Uterus (tissue), 4 donors: ENCODE measurements around the gene CPSF4. TPM values are rescaled to one million over a fixed set of nuclear protein-coding genes. Genes with fewer than 3 reads are reported as not detected.

Experiments used
- DNase-seq, 2 donors: peaks; one replicate each; pipeline ENCODE4 v3.0.0-alpha.2; 2019 to 2020
- H3K27ac ChIP-seq, 2 donors: fragments of 200-600 bp; sonication (generic); 1 replicate in 1 of 2; 2 replicates in 1 of 2; pipeline ENCODE4 v1.5.1; 2016 to 2018
- H3K27me3 ChIP-seq, 2 donors: fragments of 200-600 bp; sonication (generic); one replicate each; pipeline ENCODE4 v1.5.1; 2018 to 2019; ENCODE audit warnings: control low read depth in 1 of 2
- H3K36me3 ChIP-seq, 2 donors: fragments of 200-600 bp; sonication (generic); one replicate each; pipeline ENCODE4 v1.5.1; 2019; ENCODE audit warnings: control low read depth in 1 of 2
- H3K4me1 ChIP-seq, 2 donors: fragments of 200-600 bp; sonication (generic); one replicate each; pipeline ENCODE4 v1.5.1; 2018 to 2019; ENCODE audit warnings: control low read depth in 1 of 2
- H3K4me3 ChIP-seq, 2 donors: fragments of 200-600 bp; sonication (generic); 1 replicate in 1 of 2; 2 replicates in 1 of 2; pipeline ENCODE4 v1.5.1; 2018 to 2019; ENCODE audit warnings: mild to moderate bottlenecking in 1 of 2
- H3K9me3 ChIP-seq, 2 donors: fragments of 200-600 bp; sonication (generic); one replicate each; pipeline ENCODE4 v1.5.1; 2019; ENCODE audit warnings: control low read depth in 1 of 2
- POLR2A ChIP-seq, 2 donors: fragments of 450-650 bp; IDR thresholded peaks; one replicate each; pipeline ENCODE4 v1.6.1; 2016; ENCODE audit warnings: antibody characterized with exemption in 2 of 2, mild to moderate bottlenecking in 1 of 2, moderate library complexity in 1 of 2
- intact Hi-C: fragments of 100-400 bp; cut with DNase I; formaldehyde crosslinking; loops from one replicate; pipeline ENCODE4 v1.15.1; 2023; ENCODE audit warnings: low total_unique reads
- total RNA-seq, 4 donors: library from RNA; depleted of rRNA in 3 of 4; stranded (reverse); fragments of >200 nt in 3 of 4; gene quantifications; one replicate each; pipeline versions ENCODE4 v1.1.0 to v1.2.4, GENCODE V29; 2014 to 2023
- TF ChIP-seq, protein P1 (sequence below), 4 experiments: fragments of 200-600 bp in 2 of 4; fragments of 450-650 bp in 2 of 4; sonication (generic) in 2 of 4; IDR thresholded peaks; one replicate each; pipeline ENCODE4 v1.5.1; 2016 to 2019; ENCODE audit warnings: antibody characterized with exemption in 4 of 4, mild to moderate bottlenecking in 2 of 4, moderate library complexity in 1 of 4
- donor health status: DM: yes; HTN: yes; CAD: no.

CPSF4 gene
- total RNA-seq, 4 donors from 2014 or later, result 23.8 to 67.9 (median 38.4) TPM

DNA sequence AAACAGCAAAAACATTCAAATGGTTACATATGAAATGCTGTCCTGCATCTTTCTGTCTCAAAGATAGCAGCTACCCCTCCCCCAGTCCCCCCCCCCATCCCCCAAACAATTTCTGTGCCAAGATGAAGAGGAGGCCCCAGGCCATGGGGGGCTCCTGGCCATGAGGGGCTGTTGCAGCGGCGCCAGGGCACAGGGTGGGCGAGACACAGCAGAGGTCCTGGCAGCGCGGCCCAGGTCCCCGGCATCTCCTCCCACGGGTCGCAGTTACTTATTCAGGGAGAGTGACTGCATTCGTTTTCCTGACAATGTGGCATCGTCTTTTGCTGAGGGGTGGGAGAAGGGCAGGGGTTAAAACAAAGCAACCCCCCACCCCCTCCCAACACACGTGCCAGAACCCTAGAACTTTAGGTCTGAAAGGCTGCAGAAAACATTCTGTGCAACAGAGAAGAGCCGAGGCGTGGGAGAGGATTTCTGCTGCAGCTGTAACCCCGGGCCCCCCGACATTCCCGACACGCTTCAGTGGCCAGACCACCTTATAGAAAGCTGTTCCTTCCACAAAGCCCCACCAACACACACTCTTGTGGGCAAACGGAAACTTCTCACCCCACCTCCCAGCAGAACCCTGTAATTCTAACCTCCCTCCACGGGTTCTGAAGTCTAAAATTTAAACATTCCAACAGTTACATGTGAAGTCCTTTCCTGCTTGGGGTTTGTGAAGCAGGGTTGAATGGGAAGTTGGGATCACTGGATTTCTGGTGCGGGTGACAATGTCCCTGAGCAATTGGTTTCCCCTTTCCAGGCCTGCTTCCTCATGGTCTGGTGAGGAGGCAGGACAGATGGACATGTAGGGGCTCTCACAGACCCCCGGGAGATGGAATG lies 42.1 kb upstream of the CPSF4 start:
- Histone ChIP-seq H3K4me3 (no peak overlapping the region), H3K27ac (no peak overlapping the region), H3K36me3 (no peaks in the 10 kb centered on the region), H3K4me1 (peaks cover 0 to 10% of the 10 kb centered on the region in 2 donors), H3K27me3 (no peaks in the 10 kb centered on the region), H3K9me3 (no peaks in the 10 kb centered on the region)
- TF ChIP-seq POLR2A (IDR thresholded peaks at IDR 0.05), result no peak
- TF ChIP-seq, protein P1, sequence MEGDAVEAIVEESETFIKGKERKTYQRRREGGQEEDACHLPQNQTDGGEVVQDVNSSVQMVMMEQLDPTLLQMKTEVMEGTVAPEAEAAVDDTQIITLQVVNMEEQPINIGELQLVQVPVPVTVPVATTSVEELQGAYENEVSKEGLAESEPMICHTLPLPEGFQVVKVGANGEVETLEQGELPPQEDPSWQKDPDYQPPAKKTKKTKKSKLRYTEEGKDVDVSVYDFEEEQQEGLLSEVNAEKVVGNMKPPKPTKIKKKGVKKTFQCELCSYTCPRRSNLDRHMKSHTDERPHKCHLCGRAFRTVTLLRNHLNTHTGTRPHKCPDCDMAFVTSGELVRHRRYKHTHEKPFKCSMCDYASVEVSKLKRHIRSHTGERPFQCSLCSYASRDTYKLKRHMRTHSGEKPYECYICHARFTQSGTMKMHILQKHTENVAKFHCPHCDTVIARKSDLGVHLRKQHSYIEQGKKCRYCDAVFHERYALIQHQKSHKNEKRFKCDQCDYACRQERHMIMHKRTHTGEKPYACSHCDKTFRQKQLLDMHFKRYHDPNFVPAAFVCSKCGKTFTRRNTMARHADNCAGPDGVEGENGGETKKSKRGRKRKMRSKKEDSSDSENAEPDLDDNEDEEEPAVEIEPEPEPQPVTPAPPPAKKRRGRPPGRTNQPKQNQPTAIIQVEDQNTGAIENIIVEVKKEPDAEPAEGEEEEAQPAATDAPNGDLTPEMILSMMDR (IDR thresholded peaks at IDR 0.05), result no peak
- intact Hi-C loops, result no loop called here
- DNase-seq, result no peak

DNA sequence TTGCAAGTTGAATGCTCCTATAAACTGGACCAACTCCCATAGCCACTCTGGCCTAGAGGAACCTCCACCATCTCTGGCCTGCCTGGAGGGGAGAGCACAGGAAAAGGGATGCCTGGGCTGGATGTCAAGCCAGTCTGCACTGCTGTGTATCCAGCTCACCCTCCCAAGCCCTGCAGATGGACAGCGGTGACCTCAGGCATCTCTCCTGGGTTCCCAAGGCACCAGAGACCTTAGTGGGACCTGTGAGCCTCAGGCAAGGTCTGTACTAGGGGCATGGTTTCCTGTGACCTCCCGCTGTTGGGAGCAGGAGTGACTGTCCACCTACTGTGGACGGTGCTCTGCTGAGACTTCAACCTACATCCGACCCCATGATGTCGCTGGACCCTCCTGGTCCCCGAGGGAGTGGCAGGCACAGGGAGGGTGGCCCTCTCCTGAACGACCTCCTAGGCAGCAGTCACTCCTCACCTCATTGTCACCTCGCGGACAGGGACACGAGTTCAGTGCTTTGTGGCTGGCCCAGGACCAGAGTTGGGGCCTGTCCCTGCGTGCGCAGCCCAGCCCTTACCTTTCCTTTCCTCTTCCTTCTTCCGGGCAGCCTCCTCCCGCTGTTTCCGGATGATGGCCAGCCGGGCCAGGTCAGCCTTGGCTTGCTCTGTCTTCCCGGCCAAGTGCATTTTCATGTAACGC lies 41.3 kb upstream of the CPSF4 start:
- no peak overlapping the region for H3K4me3 ChIP-seq
- no peaks in the 10 kb centered on the region for H3K27me3 ChIP-seq
- DNase-seq, result no peak
- H3K27ac ChIP-seq, result no peak overlapping the region
- no peak for TF ChIP-seq POLR2A (IDR thresholded peaks at IDR 0.05)
- TF ChIP-seq, protein P1 (IDR thresholded peaks at IDR 0.05), result no peak
- intact Hi-C loops, result no loop called here
- H3K9me3 ChIP-seq, result no peaks in the 10 kb centered on the region
- H3K4me1 ChIP-seq, result peaks cover 0 to 8% of the 10 kb centered on the region in 2 donors
- H3K36me3 ChIP-seq, result no peaks in the 10 kb centered on the region

DNA sequence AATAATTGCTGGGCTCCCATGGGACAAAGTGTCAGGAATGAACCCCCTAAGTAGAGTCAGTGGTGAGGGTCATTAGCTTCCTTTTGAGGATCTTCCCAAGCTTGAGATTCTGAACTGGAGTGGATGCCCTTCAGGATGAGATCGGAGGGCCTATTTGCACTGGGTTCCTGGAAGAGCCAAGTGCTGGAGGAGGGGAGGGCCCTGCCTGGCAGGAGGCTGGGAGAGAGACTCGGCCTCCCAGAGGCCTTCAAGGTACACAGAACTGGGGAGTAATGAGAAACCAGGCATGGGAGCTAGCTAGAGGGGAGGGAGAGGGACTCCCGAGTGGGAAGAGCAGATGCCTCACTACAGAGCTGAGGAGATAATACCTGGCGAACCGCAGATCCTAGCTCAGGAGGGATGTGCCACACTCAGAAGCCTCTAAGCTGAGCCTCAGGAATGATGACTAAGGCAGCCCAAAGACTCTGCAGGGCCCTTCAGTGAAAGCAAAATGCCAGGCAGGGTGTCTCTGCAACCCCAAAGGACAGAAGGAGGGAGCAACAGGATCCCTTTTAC lies 39.8 kb upstream of the CPSF4 start:
- H3K27ac ChIP-seq, result no peak overlapping the region
- no peaks in the 10 kb centered on the region for H3K4me1 ChIP-seq
- H3K27me3 ChIP-seq, result no peaks in the 10 kb centered on the region
- intact Hi-C loops, result no loop called here
- no peak overlapping the region for H3K4me3 ChIP-seq
- no peak for DNase-seq
- H3K36me3 ChIP-seq, result no peaks in the 10 kb centered on the region
- TF ChIP-seq, protein P1 (IDR thresholded peaks at IDR 0.05), result no peak
- TF ChIP-seq POLR2A (IDR thresholded peaks at IDR 0.05), result no peak
- H3K9me3 ChIP-seq, result no peaks in the 10 kb centered on the region

DNA sequence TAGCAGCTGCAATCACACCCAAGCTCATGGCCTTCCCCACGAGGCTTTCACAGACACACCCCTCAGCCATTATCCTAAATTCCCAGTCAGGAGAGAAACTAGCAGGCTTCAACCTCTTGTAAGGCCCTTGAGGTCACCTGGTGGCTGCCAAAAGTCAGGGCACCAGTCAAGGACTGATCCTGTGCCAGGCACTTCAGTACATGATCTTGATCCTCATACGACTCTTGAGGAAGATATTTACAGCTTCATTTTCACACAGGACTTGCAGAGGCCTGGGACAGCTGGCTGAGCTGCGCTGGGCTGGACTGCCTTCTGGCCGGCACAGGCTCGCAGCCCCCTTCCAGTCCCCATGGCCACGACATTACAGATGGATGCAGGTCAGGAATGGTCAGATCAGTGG lies 39.1 kb upstream of the CPSF4 start:
- Histone ChIP-seq H3K9me3 (no peaks in the 10 kb centered on the region), H3K27ac (no peak overlapping the region), H3K27me3 (no peaks in the 10 kb centered on the region), H3K4me3 (no peak overlapping the region), H3K36me3 (no peaks in the 10 kb centered on the region), H3K4me1 (peaks cover 0 to 1% of the 10 kb centered on the region in 2 donors)
- no peak for DNase-seq
- no peak for TF ChIP-seq POLR2A (IDR thresholded peaks at IDR 0.05)
- TF ChIP-seq, protein P1 (IDR thresholded peaks at IDR 0.05), result no peak
- intact Hi-C loops, result no loop called here

DNA sequence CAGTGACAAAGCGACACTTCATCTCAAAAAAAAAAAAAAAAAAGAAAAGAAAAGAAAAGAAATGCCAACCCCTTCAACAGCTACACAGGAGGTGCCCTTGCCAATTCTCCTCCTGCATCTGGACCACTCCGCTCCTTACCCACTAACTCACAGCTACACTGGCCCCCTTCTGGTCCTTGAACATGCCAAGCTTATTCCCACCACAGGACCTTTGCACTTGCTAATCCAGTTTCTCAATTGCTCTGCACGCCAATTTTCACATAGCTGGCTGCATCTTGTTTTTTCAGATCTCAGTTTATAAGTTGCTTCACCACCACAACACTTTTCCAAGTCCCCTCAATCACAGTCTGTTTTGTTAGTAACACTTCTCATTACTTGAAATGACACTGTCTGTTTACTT lies 35.9 kb upstream of the CPSF4 start:
- DNase-seq, result no peak
- Histone ChIP-seq H3K36me3 (no peaks in the 10 kb centered on the region), H3K4me3 (no peak overlapping the region), H3K27ac (no peak overlapping the region), H3K4me1 (peaks cover 3 to 15% of the 10 kb centered on the region in 2 donors), H3K9me3 (no peaks in the 10 kb centered on the region), H3K27me3 (no peaks in the 10 kb centered on the region)
- TF ChIP-seq, protein P1 (IDR thresholded peaks at IDR 0.05), result no peak
- TF ChIP-seq POLR2A (IDR thresholded peaks at IDR 0.05), result no peak
- intact Hi-C loops, result no loop called here
